ENCODE data around the gene RBP5.

Gene RBP5

GRCh38 chr12:7144414-7145120 lies 15.9 kb upstream of the RBP5 start:
- peak; percentile 61 for DNase-seq

DNA sequence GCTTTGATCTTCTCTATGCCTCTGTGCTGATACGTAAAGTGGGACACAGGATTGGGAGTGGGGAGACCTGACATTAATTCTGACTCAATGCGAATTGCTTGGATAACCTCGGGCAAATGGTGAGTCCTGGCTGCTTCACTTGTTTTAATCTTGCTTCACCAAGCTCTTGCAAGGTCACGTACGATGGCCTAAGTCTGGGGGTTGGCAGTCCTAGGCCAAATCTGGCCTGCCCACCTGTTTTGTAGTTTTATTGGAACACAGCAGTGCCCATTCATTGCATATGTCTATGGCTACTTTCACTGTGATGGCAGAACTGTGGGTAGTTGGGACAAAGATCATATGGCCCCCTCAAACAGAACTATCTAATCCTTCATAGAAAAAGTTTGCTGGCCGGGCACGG lies 14.9 kb upstream of the RBP5 start:
- DNase-seq, result no peak

DNA sequence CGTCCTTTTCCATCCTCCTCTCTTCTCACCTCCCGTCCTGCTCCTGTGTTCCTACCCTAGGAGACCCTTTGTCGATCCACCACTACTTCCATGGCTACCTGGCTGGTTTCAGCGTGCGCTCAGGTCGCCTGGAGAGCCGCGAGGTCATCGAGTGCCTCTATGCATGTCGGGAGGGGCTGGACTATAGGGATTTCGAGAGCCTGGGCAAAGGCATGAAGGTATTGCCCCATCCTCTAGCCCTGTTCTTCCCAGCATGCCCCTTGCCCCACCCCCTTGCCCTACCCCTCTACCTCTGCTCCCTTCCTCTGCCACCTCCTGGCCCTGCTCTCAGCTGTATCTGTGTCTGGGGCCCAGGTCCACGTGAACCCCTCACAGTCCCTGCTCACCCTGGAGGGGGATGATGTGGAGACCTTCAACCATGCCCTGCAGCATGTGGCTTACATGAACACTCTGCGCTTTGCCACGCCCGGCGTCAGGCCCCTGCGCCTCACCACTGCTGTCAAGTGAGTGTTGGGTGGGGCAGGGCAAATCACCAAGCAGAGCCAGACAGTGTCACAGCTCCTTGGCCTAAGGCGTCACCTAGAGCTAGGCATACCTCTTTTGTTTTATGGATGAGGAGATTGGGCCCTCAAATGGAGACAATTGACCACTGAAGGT lies 14.2 kb upstream of the RBP5 start:
- DNase-seq, result no peak

GRCh38 chr12:7142056-7142644 lies 13.5 kb upstream of the RBP5 start:
- peak; percentile 70 for DNase-seq

- DNase-seq, result no peak
Observed at GRCh38 chr12:7141351-7142005, 12.8 kb upstream of the RBP5 start.

DNA sequence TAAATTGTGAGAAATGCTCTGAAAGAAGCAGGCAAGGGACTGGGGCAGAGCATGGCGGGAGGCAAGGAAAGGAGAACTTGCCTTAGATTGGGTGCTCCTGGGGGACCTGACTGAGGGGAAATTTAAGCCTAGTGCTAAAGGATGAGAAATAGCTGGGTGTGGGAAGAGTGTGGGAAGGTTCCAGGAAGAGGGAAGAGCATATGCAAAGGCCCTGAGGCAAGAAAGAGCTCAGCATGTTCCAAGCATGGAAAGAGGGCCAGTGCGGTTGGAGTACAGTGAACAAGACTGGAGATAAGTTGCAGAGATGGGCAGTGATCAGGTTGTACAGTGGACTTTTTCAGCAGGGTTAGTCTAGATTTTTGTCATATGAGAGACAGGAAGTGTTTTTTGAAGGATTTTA lies 10.5 kb upstream of the RBP5 start:
- no peak for DNase-seq

- no peak for DNase-seq
Observed at GRCh38 chr12:7137908-7138307, 9.2 kb upstream of the RBP5 start.

GRCh38 chr12:7136676-7137075 lies 8.0 kb upstream of the RBP5 start:
- no peak for DNase-seq

DNA sequence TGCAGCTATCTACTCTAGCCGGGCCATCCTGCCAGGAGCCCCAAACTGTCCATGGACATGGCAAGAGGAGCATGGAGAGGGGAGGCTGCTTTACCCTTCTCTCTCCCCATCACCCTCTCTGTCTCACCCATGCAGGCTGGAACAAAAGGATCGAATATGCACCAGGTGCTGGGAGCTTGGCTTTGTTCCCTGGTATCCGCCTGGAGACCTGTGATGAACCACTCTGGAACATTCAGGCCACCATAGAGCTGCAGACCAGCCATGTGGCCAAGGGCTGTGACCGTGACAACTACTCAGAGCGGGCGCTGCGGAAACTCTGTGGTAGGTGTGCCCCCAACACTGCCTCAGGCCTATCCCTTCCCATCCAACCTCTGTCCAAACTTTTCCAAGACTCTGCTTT lies 7.4 kb upstream of the RBP5 start:
- DNase-seq, result no peak

DNA sequence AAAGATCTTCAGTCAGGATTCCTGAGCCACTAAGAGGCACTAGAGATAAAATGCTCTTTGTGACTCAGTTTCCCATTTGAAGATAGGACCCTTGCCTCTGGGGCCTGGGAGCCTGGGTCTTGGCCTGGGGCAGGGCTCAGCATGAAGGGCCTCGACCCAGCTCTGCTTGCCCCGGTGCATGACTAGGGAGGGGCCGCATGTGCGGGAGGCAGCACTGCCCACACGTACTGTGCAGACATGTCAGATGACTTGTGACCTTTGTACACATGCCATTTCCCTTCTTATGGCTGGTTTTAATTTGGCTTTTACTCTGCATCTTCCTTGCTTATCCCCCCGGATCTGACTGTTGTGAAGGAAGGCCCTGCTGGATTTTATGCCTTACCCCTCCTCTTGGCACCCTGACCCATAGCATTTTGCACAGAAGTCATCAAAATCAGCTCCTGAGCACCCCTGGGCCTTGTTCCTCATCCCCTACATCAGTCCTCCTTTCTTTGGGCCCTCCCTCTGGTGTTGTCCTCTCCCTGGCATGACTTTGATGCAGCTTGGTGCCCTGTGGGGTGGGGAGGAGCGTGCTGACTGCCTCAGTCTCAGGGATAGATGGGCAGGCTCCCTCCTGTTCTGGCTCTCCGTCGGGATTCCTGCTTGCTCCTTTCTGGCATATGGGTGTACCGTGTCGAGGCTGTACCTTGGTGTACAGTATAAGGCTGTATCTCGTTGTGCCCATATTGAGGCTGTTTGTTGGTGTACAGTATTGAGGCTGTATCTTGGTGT lies 5.9 kb upstream of the RBP5 start:
- no peak for DNase-seq

DNA sequence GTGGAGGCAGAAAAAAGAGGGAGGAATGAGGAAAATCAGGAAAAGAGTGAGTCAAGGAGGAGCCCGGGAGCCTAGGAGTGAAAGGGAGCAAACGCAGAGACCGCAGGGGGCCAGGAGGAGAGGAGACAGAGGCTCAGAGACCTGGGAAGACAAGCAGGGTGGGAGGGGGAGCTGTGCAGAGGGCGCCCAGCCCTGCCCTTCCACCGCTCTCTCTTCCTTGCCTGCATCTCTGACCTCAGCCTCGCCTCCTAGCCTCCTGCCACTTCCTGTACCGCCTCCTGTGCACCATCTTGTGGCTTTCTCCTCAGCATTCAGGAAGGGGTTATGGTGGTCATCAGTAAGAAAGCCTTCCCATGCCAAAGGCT lies 2.8 kb upstream of the RBP5 start:
- DNase-seq, result peak; percentile 31

DNA sequence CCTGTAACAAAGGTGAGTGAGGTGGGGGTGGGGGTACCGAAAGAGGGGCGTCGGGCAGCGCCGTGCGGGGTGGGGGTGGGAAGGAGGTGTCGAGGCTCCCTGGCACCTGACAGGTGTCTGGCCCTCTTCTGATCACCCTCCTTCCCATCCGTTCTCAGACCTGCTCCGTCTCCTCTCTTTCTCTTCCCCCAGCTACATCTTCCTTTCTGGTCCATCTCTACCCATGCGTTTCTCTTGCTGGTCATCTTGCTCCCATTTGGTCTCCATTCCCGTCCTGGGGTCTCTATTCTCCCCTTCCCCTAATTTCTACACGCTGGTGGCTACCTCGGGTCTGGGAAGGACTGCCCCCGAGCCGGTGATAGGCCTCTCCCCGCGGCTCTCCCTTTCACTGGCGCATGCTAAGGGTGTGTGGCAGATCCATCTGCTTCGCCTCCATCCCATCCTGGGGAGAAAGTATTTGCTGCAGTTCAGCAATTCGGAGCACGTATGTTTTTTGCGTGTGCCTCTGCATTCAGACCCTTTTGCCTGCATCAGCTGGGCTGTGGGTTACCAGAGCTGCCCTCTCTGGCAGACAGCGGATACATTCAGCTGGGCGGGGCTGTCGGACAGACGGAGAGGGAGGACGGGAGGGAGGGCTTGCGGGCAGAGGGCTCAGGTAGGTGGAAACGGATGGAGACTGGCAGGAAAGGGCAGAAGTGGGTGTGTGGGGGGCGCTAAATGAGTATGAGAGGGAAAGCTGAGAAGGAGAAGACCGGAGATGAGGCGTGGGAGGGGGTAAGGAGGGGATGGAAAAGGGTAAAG lies 2.2 kb upstream of the RBP5 start:
- DNase-seq, result peak; percentile 38

- DNase-seq, result peak; percentile 56
Observed at GRCh38 chr12:7129872-7130691, 1.4 kb upstream of the RBP5 start, which contains the start of gene CLSTN3. CLSTN3 (plus strand) TSS chr12:7130371; CDS start chr12:7130649, 278 bp downstream.

GRCh38 chr12:7129287-7129871 lies 690 bp upstream of the RBP5 start:
- DNase-seq, result no peak

DNA sequence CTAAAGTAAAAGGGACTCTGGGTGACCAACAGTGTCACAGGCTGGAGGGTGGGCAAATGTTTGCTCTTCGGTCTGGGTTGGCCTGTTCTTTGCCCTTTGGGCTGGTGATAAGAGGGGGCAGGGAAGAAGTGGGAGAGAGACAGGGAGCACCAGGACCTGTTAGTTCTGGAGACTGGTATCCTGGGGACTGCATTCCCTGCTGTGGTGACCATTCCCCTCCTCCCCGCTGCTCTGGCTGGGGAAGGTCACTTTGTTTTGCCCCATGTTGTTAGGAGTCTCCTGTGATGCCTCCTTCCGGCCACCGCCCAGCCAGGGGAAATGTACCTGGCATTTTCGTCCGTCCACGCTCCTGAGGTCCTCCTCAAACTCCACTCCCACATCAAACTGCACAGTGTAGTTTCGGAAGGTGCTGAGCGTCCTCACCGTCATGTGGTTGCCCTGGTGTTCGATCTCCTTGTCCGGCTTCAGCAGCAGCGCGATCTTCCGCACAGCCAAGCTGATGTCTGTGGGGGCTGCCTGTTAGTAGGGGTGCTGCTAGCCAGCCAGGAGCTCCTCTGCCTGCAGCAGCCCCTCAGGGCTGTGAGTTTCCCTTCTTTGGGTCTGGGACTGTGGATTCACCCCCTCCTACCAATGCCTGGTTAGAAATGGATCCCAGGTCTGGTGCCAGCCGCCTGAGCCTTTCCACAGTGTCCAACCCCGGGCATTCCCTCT lies 618 bp downstream of the RBP5 start:
- DNase-seq, result no peak

DNA sequence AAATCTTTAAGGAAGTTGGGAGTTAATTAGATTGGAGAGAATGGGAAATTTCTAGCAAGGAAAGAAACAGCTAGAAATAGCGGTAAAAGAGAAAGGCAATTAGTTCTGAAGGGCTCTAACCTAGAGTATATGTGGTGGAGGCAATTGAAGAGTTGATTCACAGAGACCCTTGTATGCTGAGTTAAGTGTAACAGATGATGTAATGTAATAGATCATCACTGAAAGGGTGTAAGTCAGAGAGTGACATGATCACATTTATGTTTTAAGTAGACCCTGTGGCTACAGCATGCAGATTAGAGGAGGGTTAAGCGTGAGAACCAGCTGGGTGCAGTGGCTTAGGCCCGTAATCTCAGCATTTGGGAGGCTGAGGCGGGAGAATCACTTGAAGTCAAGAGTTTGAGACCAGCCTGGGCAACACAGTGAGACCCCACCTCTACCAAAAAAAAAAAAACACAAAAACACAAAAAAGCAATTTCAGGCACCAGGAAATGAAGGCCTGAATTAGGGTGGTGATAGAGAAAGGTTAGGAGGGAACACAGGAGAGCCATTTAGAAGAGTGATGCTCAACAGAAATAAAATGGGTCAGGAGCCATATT lies 3.0 kb downstream of the RBP5 start:
- DNase-seq, result no peak

DNA sequence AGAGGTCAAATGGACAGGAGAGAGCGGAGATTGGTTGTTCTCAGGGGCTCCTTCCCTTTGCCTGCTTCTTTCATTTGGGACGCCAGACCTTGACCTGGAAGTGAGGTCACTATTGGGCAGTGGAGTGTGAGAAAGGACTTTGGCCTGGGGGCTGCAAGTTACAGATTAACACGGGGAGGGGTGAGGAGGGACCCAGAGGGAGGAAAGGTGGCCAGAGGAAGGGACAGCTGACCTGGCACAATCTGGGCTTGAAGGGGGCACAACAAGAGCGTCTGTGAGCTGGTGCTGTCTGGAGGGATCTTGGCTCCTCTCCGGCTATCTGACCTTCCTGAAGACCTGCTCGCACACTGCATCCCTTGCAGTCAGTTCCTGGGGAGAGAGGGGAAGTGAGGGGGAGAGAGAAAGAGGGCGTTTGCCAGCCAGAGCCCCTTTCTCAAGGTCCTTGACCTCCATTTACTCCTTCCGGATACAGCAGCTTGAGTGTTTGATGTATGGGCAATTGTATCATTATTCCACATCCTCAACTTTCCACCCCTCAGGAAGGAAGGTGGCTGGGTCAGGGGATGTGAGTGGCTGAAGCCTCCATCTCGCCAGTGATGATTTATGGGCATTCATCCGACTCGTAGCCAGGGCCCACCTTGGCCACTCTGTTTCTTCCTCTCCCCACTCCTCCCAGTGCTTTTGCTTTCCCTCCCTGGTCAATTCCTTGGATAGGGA lies 4.7 kb downstream of the RBP5 start:
- DNase-seq, result no peak

DNA sequence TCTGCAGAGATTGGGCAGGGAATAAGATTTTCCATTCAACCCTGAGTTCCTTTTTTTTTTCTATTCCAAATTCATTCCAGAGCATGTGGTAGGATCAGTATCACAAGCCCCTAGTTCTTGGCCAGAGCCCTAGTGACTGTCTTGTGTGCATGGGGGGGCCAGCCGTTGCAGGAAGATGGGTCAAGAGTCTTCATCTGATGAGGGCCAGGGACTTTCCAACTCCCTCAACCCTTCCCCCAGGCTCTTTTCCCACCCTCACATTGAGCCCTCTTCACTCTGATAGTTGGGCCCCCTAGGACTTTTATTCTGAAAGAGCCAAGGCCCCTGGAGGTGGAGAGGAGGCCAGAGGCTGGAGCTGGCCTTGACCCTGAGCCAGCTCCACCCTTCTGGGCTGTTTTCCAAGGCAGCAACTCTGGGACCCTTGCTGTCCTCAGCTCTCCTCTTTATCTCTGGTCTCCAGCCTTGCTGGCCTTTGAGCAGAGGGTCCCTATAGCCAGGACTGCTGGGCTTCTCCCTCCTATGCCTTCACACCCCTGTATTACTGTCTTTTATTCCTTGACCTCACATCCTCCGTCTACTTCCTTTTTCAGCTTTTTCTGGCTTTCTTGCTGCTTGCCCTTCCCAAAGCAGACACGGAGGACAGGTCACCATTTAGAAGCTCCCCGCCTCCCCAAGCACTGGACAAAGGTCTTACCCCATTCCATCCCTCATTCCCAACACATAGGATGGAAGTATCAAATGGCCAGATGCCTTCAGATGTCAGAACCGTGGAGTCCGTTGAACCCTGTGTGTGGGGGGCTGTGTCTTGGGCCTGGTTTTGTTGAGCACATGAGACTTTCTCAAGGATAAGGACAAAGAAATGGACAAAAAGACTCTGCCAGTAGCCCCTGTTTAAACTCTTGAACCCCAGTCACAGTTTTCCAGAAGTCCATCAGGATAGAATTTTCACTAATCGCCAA lies 5.6 kb downstream of the RBP5 start:
- DNase-seq, result peak; percentile 79

Data from hematopoietic multipotent progenitor cell treated with erythropoietin and hydrocortisone succinate and interleukin-3 and kit ligand, for 8 days (in vitro differentiated cells).